Naive thymus-derived CD4-positive, alpha-beta T cell (primary cell): ENCODE data around the gene TLE1. TPM values are rescaled to one million over a fixed set of nuclear protein-coding genes. Genes with fewer than 3 reads are reported as not detected.

ENCODE experiments used
- ATAC-seq: fragments of 150-1000 bp; cut with Tn5 transposase; 2 replicates; pipeline ENCODE4 v1.10.0; 2021; ENCODE audit warnings: mild to moderate bottlenecking, moderate library complexity
- CTCF ChIA-PET: fragments of 350-600 bp; sonication (Branson Sonifier 250); formaldehyde crosslinking; loops from one replicate; lab custom pipeline; 2021; ENCODE audit warnings: antibody characterized with exemption; lab: Charles Lee
- POLR2A ChIA-PET: fragments of 350-600 bp; sonication (Branson Sonifier 250); formaldehyde crosslinking; loops from one replicate; lab custom pipeline; 2021; ENCODE audit warnings: antibody characterized with exemption, inconsistent platforms; lab: Charles Lee
- DNase-seq, 9 donors: peaks; one replicate each; pipeline versions ENCODE4 v3.0.0 to v3.0.0-alpha.2; 2020 to 2022; ENCODE audit warnings: mixed read lengths in 1 of 9
- H3K27ac ChIP-seq: one replicate; pipeline ENCODE4 v1.7.0; 2013; ENCODE audit warnings: mild to moderate bottlenecking, low read depth, low read length, moderate library complexity
- H3K27me3 ChIP-seq, 2 donors: one replicate each; pipeline ENCODE4 v1.7.0; 2013; ENCODE audit warnings: low read length in 2 of 2, mild to moderate bottlenecking in 2 of 2, moderate library complexity in 2 of 2; ENCODE audit not compliant: control insufficient read depth in 2 of 2, insufficient read depth in 2 of 2
- H3K36me3 ChIP-seq, 3 experiments: 1 replicate in 2 of 3; 2 replicates in 1 of 3; pipeline ENCODE4 v1.7.0; 2013; ENCODE audit warnings: low read length in 3 of 3, mild to moderate bottlenecking in 3 of 3, moderate library complexity in 1 of 3; ENCODE audit not compliant: insufficient read depth in 3 of 3, control insufficient read depth in 2 of 3
- H3K4me1 ChIP-seq, 2 donors: one replicate each; pipeline ENCODE4 v1.7.0; 2013; ENCODE audit warnings: low read length in 2 of 2, mild to moderate bottlenecking in 2 of 2, moderate library complexity in 1 of 2; ENCODE audit not compliant: control insufficient read depth in 2 of 2, insufficient read depth in 2 of 2
- H3K4me3 ChIP-seq: 2 replicates; pipeline ENCODE4 v1.7.0; 2013; ENCODE audit warnings: mild to moderate bottlenecking, low read length
- H3K9me3 ChIP-seq, 3 experiments: 1 replicate in 2 of 3; 2 replicates in 1 of 3; pipeline ENCODE4 v1.7.0; 2013; ENCODE audit warnings: low read length in 3 of 3; ENCODE audit not compliant: control insufficient read depth in 2 of 3
- H3K27ac Mint-ChIP-seq, 9 donors: one replicate each; pipeline ENCODE4 v1.8.0; 2020 to 2022; ENCODE audit warnings: mixed read lengths in 9 of 9, mild to moderate bottlenecking in 8 of 9, moderate library complexity in 5 of 9, inconsistent platforms in 2 of 9
- H3K27me3 Mint-ChIP-seq, 5 donors: one replicate each; pipeline ENCODE4 v1.8.0; 2021 to 2022; ENCODE audit warnings: mixed read lengths in 5 of 5, mild to moderate bottlenecking in 1 of 5
- H3K36me3 Mint-ChIP-seq, 5 donors: one replicate each; pipeline ENCODE4 v1.8.0; 2020 to 2022; ENCODE audit warnings: mixed read lengths in 5 of 5, mild to moderate bottlenecking in 3 of 5, inconsistent platforms in 1 of 5
- H3K4me1 Mint-ChIP-seq, 7 donors: one replicate each; pipeline ENCODE4 v1.8.0; 2020 to 2022; ENCODE audit warnings: mixed read lengths in 7 of 7, mild to moderate bottlenecking in 3 of 7, inconsistent platforms in 1 of 7
- H3K4me3 Mint-ChIP-seq, 10 donors: one replicate each; pipeline ENCODE4 v1.8.0; 2020 to 2022; ENCODE audit warnings: mild to moderate bottlenecking in 10 of 10, mixed read lengths in 10 of 10, moderate library complexity in 6 of 10, inconsistent platforms in 2 of 10
- H3K9me3 Mint-ChIP-seq, 11 donors: one replicate each; pipeline ENCODE4 v1.8.0; 2020 to 2022; ENCODE audit warnings: mixed read lengths in 11 of 11, mild to moderate bottlenecking in 4 of 11, inconsistent platforms in 1 of 11, moderate library complexity in 1 of 11
- intact Hi-C, 2 donors: fragments of 100-400 bp; cut with micrococcal nuclease; formaldehyde crosslinking; loops; one replicate each; pipeline ENCODE4 v1.15.1; 2023
- polyA plus RNA-seq, 2 donors: library from polyadenylated mRNA; unstranded; fragments of 300-500 nt; fragmentation: Illumina TruSeq; gene quantifications; one replicate each; pipeline ENCODE4 v1.2.3, GENCODE V29; 2021
- total RNA-seq, 6 experiments: library from RNA in 5 of 6; stranded (reverse) in 5 of 6; gene quantifications; 1 replicate in 5 of 6; 2 replicates in 1 of 6; pipeline ENCODE4 v1.2.3 and lab custom pipeline; 2021 to 2026

TLE1 gene
- total and polyA plus RNA-seq, 7 experiments from 2014 or later, result 0.46 to 7.1 (median 2.0) TPM; not detected in 1

GRCh38 chr9:81604306-81605169 lies 84.8 kb downstream of the TLE1 start:
- H3K27ac ChIP-seq, result no peak overlapping the region
- H3K27me3 Mint-ChIP-seq, result no peaks in the 10 kb centered on the region
- no peaks in the 10 kb centered on the region for H3K9me3 ChIP-seq
- DNase-seq, result no peak
- H3K4me3 Mint-ChIP-seq, result no peak overlapping the region
- no peak for ATAC-seq
- intact Hi-C loops, result no loop called here
- POLR2A ChIA-PET, result no interaction called here
- H3K36me3 ChIP-seq, result no peaks in the 10 kb centered on the region
- H3K36me3 Mint-ChIP-seq, result no peaks in the 10 kb centered on the region
- peaks cover 0 to 2% (median 0%) of the 10 kb centered on the region in 7 donors for H3K4me1 Mint-ChIP-seq
- H3K27me3 ChIP-seq, result no peaks in the 10 kb centered on the region
- no peak overlapping the region for H3K27ac Mint-ChIP-seq
- CTCF ChIA-PET, result no interaction called here
- no peaks in the 10 kb centered on the region for H3K4me1 ChIP-seq
- no peak overlapping the region for H3K4me3 ChIP-seq
- H3K9me3 Mint-ChIP-seq, result peaks cover 0 to 8% (median 0%) of the 10 kb centered on the region in 11 donors

GRCh38 chr9:81602887-81603680 lies 86.3 kb downstream of the TLE1 start:
- Mint-ChIP-seq H3K27ac (no peak overlapping the region), H3K4me1 (peaks cover 0 to 4% (median 0%) of the 10 kb centered on the region in 7 donors), H3K9me3 (peaks cover 0 to 6% (median 0%) of the 10 kb centered on the region in 11 donors), H3K4me3 (no peak overlapping the region), H3K36me3 (no peaks in the 10 kb centered on the region), H3K27me3 (peaks cover 0 to 8% (median 4%) of the 10 kb centered on the region in 5 donors)
- ChIA-PET POLR2A (no interaction called here), CTCF (interaction anchor here (0.6 kb wide), 1 partner anchor 87 kb away, joined by 3 read pairs; no protein-coding TSS in a partner anchor)
- no peak overlapping the region for H3K4me3 ChIP-seq
- no peaks in the 10 kb centered on the region for H3K27me3 ChIP-seq
- ATAC-seq (no peak), DNase-seq (no peak)
- no peaks in the 10 kb centered on the region for H3K36me3 ChIP-seq
- no peak overlapping the region for H3K27ac ChIP-seq
- intact Hi-C loops, result no loop called here
- no peaks in the 10 kb centered on the region for H3K4me1 ChIP-seq
- no peaks in the 10 kb centered on the region for H3K9me3 ChIP-seq

- no peaks in the 10 kb centered on the region for H3K36me3 ChIP-seq
- no peaks in the 10 kb centered on the region for H3K9me3 ChIP-seq
- H3K4me1 ChIP-seq, result no peaks in the 10 kb centered on the region
- Mint-ChIP-seq H3K9me3 (peaks cover 0 to 4% (median 0%) of the 10 kb centered on the region in 11 donors), H3K4me3 (no peak overlapping the region), H3K27ac (no peak overlapping the region), H3K36me3 (no peaks in the 10 kb centered on the region), H3K27me3 (peaks cover 4 to 12% (median 7%) of the 10 kb centered on the region in 5 donors), H3K4me1 (peaks cover 0 to 14% (median 3%) of the 10 kb centered on the region in 7 donors)
- no peak overlapping the region for H3K27ac ChIP-seq
- H3K27me3 ChIP-seq, result no peaks in the 10 kb centered on the region
- ChIA-PET POLR2A (no interaction called here), CTCF (no interaction called here)
- ATAC-seq (no peak), DNase-seq (no peak)
- H3K4me3 ChIP-seq, result no peak overlapping the region
- intact Hi-C loops, result no loop called here
These were observed 87.4 kb downstream of the TLE1 start for GRCh38 chr9:81601639-81602623.

GRCh38 chr9:81600631-81601030 lies 88.7 kb downstream of the TLE1 start:
- ChIA-PET CTCF (no interaction called here), POLR2A (no interaction called here)
- H3K36me3 ChIP-seq, result no peaks in the 10 kb centered on the region
- H3K4me3 ChIP-seq, result no peak overlapping the region
- no peaks in the 10 kb centered on the region for H3K9me3 ChIP-seq
- no peak for ATAC-seq
- H3K4me1 ChIP-seq, result no peaks in the 10 kb centered on the region
- H3K27me3 ChIP-seq, result no peaks in the 10 kb centered on the region
- H3K4me3 Mint-ChIP-seq, result no peak overlapping the region
- no peak for DNase-seq
- H3K9me3 Mint-ChIP-seq, result peaks cover 0 to 3% (median 0%) of the 10 kb centered on the region in 11 donors
- peaks cover 4 to 22% (median 9%) of the 10 kb centered on the region in 5 donors for H3K27me3 Mint-ChIP-seq
- no peak overlapping the region for H3K27ac ChIP-seq
- H3K4me1 Mint-ChIP-seq, result peaks cover 0 to 26% (median 7%) of the 10 kb centered on the region in 7 donors
- no peak overlapping the region for H3K27ac Mint-ChIP-seq
- intact Hi-C loops, result no loop called here
- H3K36me3 Mint-ChIP-seq, result no peaks in the 10 kb centered on the region

- Histone ChIP-seq H3K36me3 (no peaks in the 10 kb centered on the region), H3K4me1 (no peaks in the 10 kb centered on the region), H3K9me3 (no peaks in the 10 kb centered on the region), H3K27me3 (no peaks in the 10 kb centered on the region), H3K27ac (no peak overlapping the region), H3K4me3 (no peak overlapping the region)
- ChIA-PET POLR2A (no interaction called here), CTCF (no interaction called here)
- H3K4me3 Mint-ChIP-seq, result no peak overlapping the region
- H3K27me3 Mint-ChIP-seq, result peaks cover 4 to 22% (median 9%) of the 10 kb centered on the region in 5 donors
- peaks cover 0 to 3% (median 0%) of the 10 kb centered on the region in 11 donors for H3K9me3 Mint-ChIP-seq
- H3K36me3 Mint-ChIP-seq, result no peaks in the 10 kb centered on the region
- no peak overlapping the region for H3K27ac Mint-ChIP-seq
- intact Hi-C loops, result no loop called here
- ATAC-seq, result no peak
- peaks cover 0 to 26% (median 7%) of the 10 kb centered on the region in 7 donors for H3K4me1 Mint-ChIP-seq
- no peak for DNase-seq
These were observed 89.5 kb downstream of the TLE1 start for GRCh38 chr9:81599837-81600236.

- Histone ChIP-seq H3K27ac (no peak overlapping the region), H3K36me3 (no peaks in the 10 kb centered on the region), H3K4me3 (no peak overlapping the region), H3K9me3 (no peaks in the 10 kb centered on the region), H3K4me1 (no peaks in the 10 kb centered on the region), H3K27me3 (no peaks in the 10 kb centered on the region)
- intact Hi-C loops, result no loop called here
- peaks cover 0 to 2% (median 0%) of the 10 kb centered on the region in 11 donors for H3K9me3 Mint-ChIP-seq
- ChIA-PET CTCF (no interaction called here), POLR2A (no interaction called here)
- no peak overlapping the region for H3K4me3 Mint-ChIP-seq
- no peak for ATAC-seq
- no peak for DNase-seq
- no peak overlapping the region for H3K27ac Mint-ChIP-seq
- H3K36me3 Mint-ChIP-seq, result no peaks in the 10 kb centered on the region
- peaks cover 4 to 22% (median 9%) of the 10 kb centered on the region in 5 donors for H3K27me3 Mint-ChIP-seq
- peaks cover 0 to 26% (median 7%) of the 10 kb centered on the region in 7 donors for H3K4me1 Mint-ChIP-seq
These were observed 90.5 kb downstream of the TLE1 start for GRCh38 chr9:81598811-81599210.
